Endothelial cell of umbilical vein (primary cell): ENCODE measurements around the gene BCAP31. TPM values are rescaled to one million over a fixed set of nuclear protein-coding genes. Genes with fewer than 3 reads are reported as not detected.

Experiments
- BruUV-seq: library from RNA; stranded (reverse); fragments of 400-500 nt; replicated peaks from 2 replicates; lab custom pipeline; 2021; lab: Mats Ljungman, UMichigan
- CTCF ChIA-PET: fragments of 300-600, 350-600 bp; sonication (Branson Sonifier 250); formaldehyde crosslinking; loops from one replicate; lab custom pipeline; 2021; ENCODE audit warnings: antibody characterized with exemption, inconsistent platforms; lab: Charles Lee
- POLR2A ChIA-PET: fragments of 300-600, 350-600 bp; sonication (Branson Sonifier 250); formaldehyde crosslinking; loops from one replicate; lab custom pipeline; 2021; ENCODE audit warnings: antibody characterized with exemption, inconsistent platforms; lab: Charles Lee
- DNase-seq: peaks from one replicate; pipeline ENCODE4 v3.0.0-alpha.2; 2011; ENCODE audit warnings: low read depth, low spot score
- FAIRE-seq: peaks from 2 replicates; lab custom pipeline; 2011; peaks lifted over from hg19 to GRCh38; lab: Jason Lieb, UNC
- H2AFZ ChIP-seq: 2 replicates; pipeline ENCODE4 v1.6.0; 2012; ENCODE audit warnings: low read depth, low read length, control low read depth, inconsistent platforms
- H3K27ac ChIP-seq: 2 replicates; pipeline ENCODE4 v1.5.1; 2011; ENCODE audit warnings: low read depth, mild to moderate bottlenecking, control low read depth, low read length, moderate library complexity; ENCODE audit not compliant: insufficient read depth
- H3K27me3 ChIP-seq, 2 experiments: 2 replicates each; pipeline versions ENCODE4 v1.6.0 to v1.6.1; 2011; ENCODE audit warnings: low read length in 2 of 2, mixed read lengths in 1 of 2; ENCODE audit not compliant: control insufficient read depth in 2 of 2, insufficient read depth in 2 of 2
- H3K36me3 ChIP-seq, 2 experiments: 2 replicates in 1 of 2; 3 replicates in 1 of 2; pipeline ENCODE4 v1.5.1; 2011; ENCODE audit warnings: low read length in 2 of 2, mild to moderate bottlenecking in 1 of 2, moderate library complexity in 1 of 2; ENCODE audit not compliant: control insufficient read depth in 2 of 2, insufficient read depth in 2 of 2; ENCODE audit errors: extremely low read depth in 1 of 2
- H3K4me1 ChIP-seq: 3 replicates; pipeline ENCODE4 v1.5.1; 2011; ENCODE audit warnings: mild to moderate bottlenecking, low read length; ENCODE audit not compliant: control insufficient read depth, insufficient read depth; ENCODE audit errors: extremely low read depth
- H3K4me2 ChIP-seq: 2 replicates; pipeline ENCODE4 v1.6.1; 2011; ENCODE audit warnings: low read length, control low read depth, mixed read lengths; ENCODE audit not compliant: insufficient read depth
- H3K4me3 ChIP-seq, 3 experiments: fragments of 200-600 bp in 1 of 3; sonication (generic), shearing (Covaris generic) in 1 of 3; replicated peaks in 1 of 3; 2 replicates each; pipeline ENCODE4 v1.5.1; 2011 to 2016; ENCODE audit warnings: control low read depth in 3 of 3, low read length in 3 of 3, mild to moderate bottlenecking in 2 of 3, inconsistent platforms in 1 of 3, low read depth in 1 of 3, moderate library complexity in 1 of 3; ENCODE audit not compliant: insufficient read depth in 1 of 3
- H3K79me2 ChIP-seq: 2 replicates; pipeline ENCODE4 v1.6.0; 2012; ENCODE audit warnings: low read length, inconsistent platforms; ENCODE audit not compliant: control insufficient read depth, insufficient read depth
- H3K9ac ChIP-seq: replicated peaks from 2 replicates; pipeline ENCODE3; 2011; ENCODE audit warnings: low read length, control low read depth; ENCODE audit not compliant: insufficient read depth; ENCODE audit errors: extremely low read depth
- H3K9me1 ChIP-seq: replicated peaks from 3 replicates; pipeline ENCODE4 v1.6.0; 2011; ENCODE audit warnings: mild to moderate bottlenecking, low read length; ENCODE audit not compliant: control insufficient read depth, insufficient read depth; ENCODE audit errors: extremely low read depth
- H3K9me3 ChIP-seq: replicated peaks from 2 replicates; pipeline ENCODE4 v1.5.1; 2012; ENCODE audit warnings: low read length, inconsistent platforms; ENCODE audit not compliant: control insufficient read depth, insufficient read depth
- H4K20me1 ChIP-seq: replicated peaks from 2 replicates; pipeline ENCODE3; 2011; ENCODE audit warnings: mild to moderate bottlenecking, low read length; ENCODE audit not compliant: control insufficient read depth, insufficient read depth; ENCODE audit errors: extremely low read depth
- EZH2 ChIP-seq: IDR thresholded peaks from 2 replicates; pipeline ENCODE4 v1.6.1; 2012; ENCODE audit warnings: borderline replicate concordance, low read depth, mild to moderate bottlenecking, moderate library complexity, low read length, inconsistent platforms; ENCODE audit not compliant: severe bottlenecking
- FOS ChIP-seq: IDR thresholded peaks from 2 replicates; pipeline ENCODE4 v1.6.1; 2011; ENCODE audit warnings: mild to moderate bottlenecking, low read length, moderate library complexity, borderline replicate concordance; ENCODE audit not compliant: insufficient read depth
- GATA2 ChIP-seq: IDR thresholded peaks from 2 replicates; pipeline ENCODE4 v1.7.0; 2011; ENCODE audit warnings: low read depth, mild to moderate bottlenecking, moderate library complexity, mixed read lengths, low read length; ENCODE audit not compliant: insufficient read length, insufficient read depth
- JUN ChIP-seq: IDR thresholded peaks from 2 replicates; pipeline ENCODE4 v1.6.1; 2011; ENCODE audit warnings: borderline replicate concordance, low read depth; ENCODE audit not compliant: insufficient read length, insufficient read depth
- MAX ChIP-seq: IDR thresholded peaks from 2 replicates; pipeline ENCODE4 v1.6.1; 2011; ENCODE audit not compliant: insufficient read depth, insufficient read length
- MYC ChIP-seq: IDR thresholded peaks from one replicate; pipeline ENCODE4 v1.6.1; 2011; ENCODE audit warnings: mild to moderate bottlenecking, low read depth, low read length
- POLR2A ChIP-seq: IDR thresholded peaks from 2 replicates; pipeline ENCODE4 v1.6.1; 2012; ENCODE audit warnings: low read depth, mild to moderate bottlenecking, control low read depth, low read length
- POLR2AphosphoS5 ChIP-seq: IDR thresholded peaks from 2 replicates; pipeline ENCODE4 v1.6.1; 2012; ENCODE audit warnings: low read depth, mild to moderate bottlenecking, control low read depth, low read length, moderate library complexity; ENCODE audit not compliant: insufficient read depth
- dilution Hi-C: fragments of 300-500 bp; cut with MboI; formaldehyde crosslinking; loops from one replicate; pipeline ENCODE4 v1.15.0; 2019; ENCODE audit warnings: low sequenced_read_pairs; ENCODE audit not compliant: extremely low pct_ligation_motif_present
- intact Hi-C: fragments of 100-400 bp; cut with micrococcal nuclease; formaldehyde crosslinking; loops from one replicate; pipeline ENCODE4 v1.10.0; 2022
- polyA plus RNA-seq, 4 experiments: library from polyadenylated mRNA; depleted of rRNA in 3 of 4; stranded (reverse) in 3 of 4; unstranded in 1 of 4; fragments of >200 nt; gene quantifications; 2 replicates each; pipeline versions ENCODE4 v1.2.1 to v1.2.3, GENCODE V29; 2011 to 2012; ENCODE audit warnings: missing spikeins in 1 of 4
- total RNA-seq: library from RNA; stranded (reverse); gene quantifications from 2 replicates; pipeline ENCODE4 v1.2.3, GENCODE V29; 2021
- TF ChIP-seq, protein P1 (sequence below), 2 donors: IDR thresholded peaks; 1 replicate in 1 of 2; 2 replicates in 1 of 2; pipeline ENCODE4 v1.5.1; 2011; ENCODE audit warnings: low read length in 2 of 2, mild to moderate bottlenecking in 2 of 2, moderate library complexity in 2 of 2, control low read depth in 1 of 2, inconsistent platforms in 1 of 2, low read depth in 1 of 2; ENCODE audit not compliant: insufficient read depth in 1 of 2; ENCODE audit errors: extremely low read depth in 1 of 2

BCAP31 gene
- total and polyA plus RNA-seq, 2 donors (not counting 3 experiments of a cell fraction or from before 2014, with no cell fraction given) = 169 to 203 TPM

DNA sequence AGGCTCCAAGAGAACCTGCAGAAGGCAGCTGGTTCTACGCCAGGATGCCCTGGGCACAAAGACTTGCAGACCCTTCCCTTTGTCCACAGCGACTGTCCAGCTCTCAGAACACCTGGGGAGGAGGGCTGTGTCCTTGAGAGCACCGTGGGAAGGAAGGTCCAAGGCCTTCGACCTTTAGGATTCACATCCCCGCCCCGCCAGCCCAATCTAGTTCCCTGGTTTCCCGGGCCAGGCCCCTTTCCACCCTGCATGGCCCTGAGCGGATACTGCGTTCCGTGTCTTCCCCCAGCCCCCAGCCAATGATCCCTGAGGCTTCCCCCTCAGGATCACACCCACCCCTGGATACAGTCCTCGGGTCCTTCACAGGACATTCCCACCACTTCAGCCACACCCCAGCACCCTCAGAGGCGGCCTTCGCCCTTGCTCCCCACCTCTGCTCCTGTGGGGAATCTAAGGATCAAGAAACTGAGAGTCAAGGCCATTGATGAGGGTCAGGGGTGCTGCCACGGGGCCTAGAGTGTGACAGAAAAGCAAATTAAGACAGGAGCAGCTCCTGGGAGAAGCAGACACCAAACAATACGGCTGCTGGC, 9.6 kb upstream of the BCAP31 start:
- TF ChIP-seq, protein P1, sequence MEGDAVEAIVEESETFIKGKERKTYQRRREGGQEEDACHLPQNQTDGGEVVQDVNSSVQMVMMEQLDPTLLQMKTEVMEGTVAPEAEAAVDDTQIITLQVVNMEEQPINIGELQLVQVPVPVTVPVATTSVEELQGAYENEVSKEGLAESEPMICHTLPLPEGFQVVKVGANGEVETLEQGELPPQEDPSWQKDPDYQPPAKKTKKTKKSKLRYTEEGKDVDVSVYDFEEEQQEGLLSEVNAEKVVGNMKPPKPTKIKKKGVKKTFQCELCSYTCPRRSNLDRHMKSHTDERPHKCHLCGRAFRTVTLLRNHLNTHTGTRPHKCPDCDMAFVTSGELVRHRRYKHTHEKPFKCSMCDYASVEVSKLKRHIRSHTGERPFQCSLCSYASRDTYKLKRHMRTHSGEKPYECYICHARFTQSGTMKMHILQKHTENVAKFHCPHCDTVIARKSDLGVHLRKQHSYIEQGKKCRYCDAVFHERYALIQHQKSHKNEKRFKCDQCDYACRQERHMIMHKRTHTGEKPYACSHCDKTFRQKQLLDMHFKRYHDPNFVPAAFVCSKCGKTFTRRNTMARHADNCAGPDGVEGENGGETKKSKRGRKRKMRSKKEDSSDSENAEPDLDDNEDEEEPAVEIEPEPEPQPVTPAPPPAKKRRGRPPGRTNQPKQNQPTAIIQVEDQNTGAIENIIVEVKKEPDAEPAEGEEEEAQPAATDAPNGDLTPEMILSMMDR (IDR thresholded peaks at IDR 0.05; ENCODE audit: extremely low read depth in 1 of 2, insufficient read depth in 1 of 2, low read depth in 1 of 2, low read length in 2 of 2) = no peak
- TF ChIP-seq EZH2 = no peak
- TF ChIP-seq MYC = no peak
- TF ChIP-seq GATA2 = no peak
- TF ChIP-seq POLR2AphosphoS5 = no peak
- no peaks in the 10 kb centered on the region for H3K36me3 ChIP-seq
- CTCF ChIA-PET = no interaction called here
- H3K4me1 ChIP-seq = no peaks in the 10 kb centered on the region
- DNase-seq (no peak), FAIRE-seq (no peak)
- H3K4me3 ChIP-seq = no peak overlapping the region
- H4K20me1 ChIP-seq = no peaks in the 10 kb centered on the region
- no peak overlapping the region for H3K27ac ChIP-seq
- no peak overlapping the region for H3K9ac ChIP-seq
- intact Hi-C loops = no loop called here
- H3K9me3 ChIP-seq = no peaks in the 10 kb centered on the region
- no peak overlapping the region for H2AFZ ChIP-seq
- H3K4me2 ChIP-seq = no peak overlapping the region
- no peaks in the 10 kb centered on the region for H3K9me1 ChIP-seq
- dilution Hi-C loops = no loop called here
- BruUV-seq = no TSS peak
- POLR2A ChIA-PET = no interaction called here
- H3K79me2 ChIP-seq = no peaks in the 10 kb centered on the region
- H3K27me3 ChIP-seq = no peaks in the 10 kb centered on the region

DNA sequence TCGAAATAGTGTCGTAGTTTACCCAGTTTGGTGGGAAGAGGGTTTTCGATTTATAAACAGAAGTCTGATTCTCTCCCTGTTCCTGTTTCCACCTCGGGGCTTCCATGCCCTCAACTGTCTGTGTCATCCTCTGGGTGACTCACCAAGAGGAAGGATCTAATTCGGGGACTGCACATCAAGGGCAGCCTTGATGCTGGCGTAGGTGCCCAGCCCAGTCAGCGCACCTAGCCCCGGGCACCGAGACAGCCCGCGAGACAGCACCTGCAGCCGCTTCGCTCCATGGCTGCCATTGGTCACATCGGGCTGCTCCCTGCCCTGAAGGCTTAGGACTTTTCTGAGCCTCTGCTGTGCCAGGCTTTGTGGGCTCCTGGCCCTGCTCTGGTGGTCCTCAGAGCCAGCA, 8.2 kb upstream of the BCAP31 start:
- Histone ChIP-seq H3K4me2 (no peak overlapping the region), H3K4me3 (no peak overlapping the region), H4K20me1 (no peaks in the 10 kb centered on the region), H3K79me2 (no peaks in the 10 kb centered on the region), H2AFZ (no peak overlapping the region), H3K27ac (no peak overlapping the region), H3K27me3 (no peaks in the 10 kb centered on the region), H3K9ac (no peak overlapping the region), H3K9me1 (no peaks in the 10 kb centered on the region), H3K36me3 (no peaks in the 10 kb centered on the region), H3K4me1 (peaks cover 3% of the 10 kb centered on the region), H3K9me3 (no peaks in the 10 kb centered on the region)
- dilution Hi-C loops = no loop called here
- intact Hi-C loops = no loop called here
- ChIA-PET CTCF (no interaction called here), POLR2A (no interaction called here)
- BruUV-seq = no TSS peak
- FAIRE-seq (no peak), DNase-seq (no peak)
- TF ChIP-seq MAX (no peak), POLR2AphosphoS5 (no peak), FOS (no peak), JUN (no peak), EZH2 (no peak), MYC (no peak), GATA2 (no peak), POLR2A (no peak)
- TF ChIP-seq, protein P1 (IDR thresholded peaks at IDR 0.05; ENCODE audit: extremely low read depth in 1 of 2, insufficient read depth in 1 of 2, low read depth in 1 of 2, low read length in 2 of 2) = no peak
